Mesenteric fat pad (tissue), 1 donor: ENCODE data around the gene DPRX. TPM values are rescaled to one million over a fixed set of nuclear protein-coding genes. Genes with fewer than 3 reads are reported as not detected.

Source experiments
- microRNA-seq: library from miRNA; unstranded; fragments of <30 nt; microRNA quantifications from one replicate; pipeline ENCODE4 v1.2.0, GENCODE V29; 2020; ENCODE audit warnings: borderline number of aligned reads
- total RNA-seq: library from RNA; stranded (reverse); fragmentation: NEBNext Ultra II Directional; extraction: Animal tissue kit (Norgen Biotek cat#: 25700); gene quantifications from one replicate; pipeline ENCODE4 v1.2.1, GENCODE V29; 2021
- donor health status: DM: yes; HTN: yes; CAD: no.

DPRX gene
- total RNA-seq, 1 donor from 2014 or later: not detected

Small RNA genes lying within 50 kb of the gene (microRNA-seq; reads per million reads assigned to microRNA genes)
- gene MIR1323 (2.2 reads per million), gene MIR498 (2.9 reads per million), gene MIR512-1 (not detected), gene MIR512-2 (not detected), gene MIR515-1 (not detected), gene MIR515-2 (not detected), gene MIR519C (2.9 reads per million), gene MIR519E (not detected), gene MIR520E (2.9 reads per million), gene MIR520F (21.1 reads per million, percentile 21 among the genes with 10 or more reads in this experiment)

Other genes with a start within 250 kb of the DPRX start
- 7.5 TPM for gene ZNF765, start 236.8 kb upstream of the DPRX start, total RNA-seq
- 11.0 TPM for gene ZNF761, start 200.0 kb upstream of the DPRX start, total RNA-seq
- 3.6 TPM for gene ZNF813, start 164.3 kb upstream of the DPRX start, total RNA-seq
- gene ZNF331, start 93.9 kb upstream of the DPRX start, total RNA-seq: 194 TPM
- 4.4 TPM for gene NLRP12, start 192.3 kb downstream of the DPRX start, total RNA-seq
- gene MYADM, start 235.9 kb downstream of the DPRX start, total RNA-seq: 270 TPM